Stimulated activated CD8-positive, alpha-beta memory T cell treated with anti-CD3 and anti-CD28 coated beads, Interleukin-7, amount 100 ng/mL, for 4 hours (primary cell): ENCODE measurements around the gene CPAMD8.
"Not testable (repeated sequence)": the region's sequence is repeated elsewhere in the genome, so short reads cannot be mapped to it uniquely, and the experiment has no call there.

Experiments used
- DNase-seq, 2 donors: peaks; one replicate each; pipeline ENCODE4 v3.0.0-alpha.2; 2020; ENCODE audit warnings: low read depth in 2 of 2

The CPAMD8 gene

DNA sequence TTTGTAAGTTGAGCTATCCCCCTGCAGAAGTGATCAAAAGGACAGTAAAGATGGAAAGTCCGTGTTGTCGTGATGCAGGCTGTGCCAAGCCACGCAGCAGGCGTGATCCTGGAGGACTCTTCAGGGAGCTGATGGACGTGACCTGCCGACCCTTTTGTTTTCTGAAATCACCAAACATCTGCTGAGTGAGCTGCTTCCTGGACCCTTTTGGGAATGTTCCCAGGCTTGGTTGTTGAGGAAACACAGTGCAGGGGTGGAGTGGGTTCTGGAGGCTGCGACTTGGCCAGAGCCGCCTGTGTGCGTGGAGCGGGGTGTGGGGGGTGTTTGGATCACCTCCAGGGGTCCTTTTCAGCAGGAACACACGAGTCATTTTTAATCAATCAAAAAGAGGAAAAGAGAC lies 15.4 kb upstream of the CPAMD8 start:
- no peak for DNase-seq

DNA sequence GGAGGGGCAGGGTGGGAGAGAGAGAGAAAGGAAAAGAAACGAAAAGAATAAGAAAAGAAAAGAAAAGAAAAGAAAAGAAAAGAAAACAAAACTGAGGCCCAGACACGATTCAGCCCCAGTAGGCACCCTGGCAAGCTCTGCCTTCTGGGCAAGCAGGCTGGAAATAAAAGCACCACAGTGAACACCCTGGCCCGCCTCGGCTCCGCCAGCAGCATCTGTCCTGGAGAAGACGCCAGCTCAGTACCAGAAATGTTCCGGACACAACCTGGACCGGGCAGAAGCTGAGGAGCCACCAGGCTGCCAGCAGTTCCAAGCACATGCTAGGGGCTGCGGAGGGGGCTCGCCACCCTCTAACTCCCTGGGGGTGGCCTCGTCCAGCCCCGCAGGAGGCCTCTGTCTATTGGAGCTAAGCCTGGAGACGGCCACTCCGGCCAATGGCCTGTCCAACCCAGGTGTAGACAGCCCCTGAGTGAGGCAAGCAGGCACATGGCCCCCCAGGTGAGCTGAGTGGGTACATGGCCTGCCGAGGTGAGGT lies 11.4 kb upstream of the CPAMD8 start:
- no peak for DNase-seq

GRCh38 chr19:17037184-17037583 lies 10.6 kb upstream of the CPAMD8 start:
- DNase-seq: no peak

GRCh38 chr19:17036640-17037039 lies 10.0 kb upstream of the CPAMD8 start:
- DNase-seq: no peak

GRCh38 chr19:17035842-17036424 lies 9.3 kb upstream of the CPAMD8 start:
- no peak for DNase-seq

DNA sequence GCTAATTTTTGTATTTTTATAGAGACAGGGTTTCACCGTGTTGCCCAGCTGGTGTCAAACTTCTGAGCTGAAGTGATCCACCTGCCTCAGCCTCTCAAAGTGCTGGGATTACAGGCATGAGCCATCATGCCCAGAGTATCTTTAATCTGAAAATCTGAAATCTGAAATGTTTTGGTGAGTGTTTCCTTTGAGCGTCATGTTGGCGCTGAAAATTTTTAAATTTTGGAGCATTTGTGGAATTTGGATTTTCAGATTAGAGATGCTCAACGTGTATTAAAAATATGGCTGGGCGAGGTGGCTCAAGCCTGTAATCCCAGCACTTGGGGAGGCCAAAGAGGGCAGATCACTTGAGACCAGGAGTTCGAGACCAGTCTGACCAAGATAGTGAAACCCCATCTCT lies 5.1 kb upstream of the CPAMD8 start:
- DNase-seq: no peak

- no peak for DNase-seq
These were observed 945 bp upstream of the CPAMD8 start for GRCh38 chr19:17027535-17027975.

- no peak for DNase-seq
These were observed 485 bp downstream of the CPAMD8 start for GRCh38 chr19:17025991-17026658.

DNA sequence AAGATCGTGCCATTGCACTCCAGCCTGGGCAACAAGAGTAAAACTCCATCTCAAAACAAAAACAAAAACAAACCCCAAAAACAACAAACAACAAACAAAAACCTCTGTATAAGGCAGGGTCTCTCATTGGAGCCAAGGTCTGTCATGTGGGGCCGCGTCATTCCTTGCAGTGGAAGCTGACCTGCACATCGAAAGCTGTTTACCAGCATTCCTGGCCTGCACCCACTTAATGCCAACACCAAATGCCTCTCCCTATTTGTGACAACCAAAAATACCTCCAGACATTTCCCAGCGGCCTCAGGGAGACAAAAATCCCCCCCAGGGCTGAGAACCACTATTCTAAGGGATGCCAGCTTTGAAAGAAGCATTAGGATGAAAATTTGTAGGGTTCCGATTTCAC lies 1.2 kb downstream of the CPAMD8 start:
- no peak for DNase-seq

- DNase-seq: not testable (repeated sequence)
These were observed 1.7 kb downstream of the CPAMD8 start for GRCh38 chr19:17024941-17025340.

GRCh38 chr19:17023805-17024204 lies 2.8 kb downstream of the CPAMD8 start:
- no peak for DNase-seq

- no peak for DNase-seq
These were observed 3.9 kb downstream of the CPAMD8 start for GRCh38 chr19:17022738-17023137.

DNA sequence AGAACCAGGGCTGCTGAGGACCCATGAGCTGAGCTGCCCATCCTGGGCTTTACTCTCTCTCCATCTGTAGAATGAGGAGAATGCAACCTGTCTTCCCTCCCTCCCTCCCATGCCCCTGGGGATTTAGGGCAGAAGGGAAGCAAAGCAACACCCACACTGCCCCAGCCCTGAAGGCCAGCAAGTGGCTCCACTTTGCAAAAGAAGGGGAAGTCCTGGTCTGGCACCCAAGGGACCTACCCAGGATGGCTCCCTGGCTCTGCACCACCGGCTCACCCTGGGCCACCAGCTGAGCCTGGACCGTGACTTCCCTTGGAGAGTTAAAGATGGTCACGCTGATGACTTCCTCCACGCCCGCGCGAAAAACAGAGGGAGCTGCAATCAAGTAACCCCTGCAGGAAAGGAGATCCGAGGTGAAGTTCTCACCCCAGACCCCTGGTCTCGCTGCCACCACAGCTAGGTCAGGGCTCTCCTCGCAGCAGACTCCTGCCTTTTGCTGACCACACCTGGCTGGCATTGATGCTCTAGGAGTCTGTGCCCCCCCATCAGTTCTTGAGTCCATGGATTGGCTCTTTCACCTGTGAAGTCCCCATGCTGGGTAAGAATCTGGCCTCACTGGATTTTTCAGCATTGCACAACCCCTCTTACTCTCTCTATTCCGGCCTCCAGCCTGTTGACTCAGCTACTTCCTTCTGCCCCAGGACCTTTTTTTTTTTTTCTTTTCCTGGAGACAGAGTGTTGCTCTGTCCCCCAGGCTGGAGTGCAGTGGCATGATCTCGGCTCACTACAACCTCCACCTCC lies 4.6 kb downstream of the CPAMD8 start:
- no peak for DNase-seq

- no peak for DNase-seq
These were observed 5.3 kb downstream of the CPAMD8 start for GRCh38 chr19:17021328-17021727.

GRCh38 chr19:17020823-17021222 lies 5.8 kb downstream of the CPAMD8 start:
- DNase-seq: no peak

GRCh38 chr19:17020385-17020784 lies 6.2 kb downstream of the CPAMD8 start:
- no peak for DNase-seq

- not testable (repeated sequence) for DNase-seq
These were observed 12.3 kb downstream of the CPAMD8 start for GRCh38 chr19:17014212-17014861.

GRCh38 chr19:17011485-17011884 lies 15.1 kb downstream of the CPAMD8 start:
- DNase-seq: no peak

GRCh38 chr19:17006579-17006978 lies 20.0 kb downstream of the CPAMD8 start:
- no peak for DNase-seq

DNA sequence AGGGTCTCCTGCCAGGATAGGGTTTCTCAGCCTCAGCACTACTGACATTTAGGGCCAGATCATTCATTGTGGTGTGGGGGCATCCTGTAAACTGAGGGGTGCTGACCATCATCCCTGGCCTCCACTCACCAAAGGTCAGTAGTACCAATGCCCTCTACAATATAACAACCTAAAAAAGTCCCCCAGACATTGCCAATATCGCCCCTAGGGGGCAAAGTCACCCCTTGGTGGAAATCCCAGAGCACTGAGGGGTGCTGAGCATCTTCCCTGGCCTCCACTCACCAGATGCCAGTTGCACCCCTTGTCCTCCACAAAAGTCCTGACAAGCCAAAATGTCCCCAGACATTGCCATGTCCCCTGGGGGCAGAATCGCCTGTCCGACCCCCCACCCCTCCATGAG lies 21.6 kb downstream of the CPAMD8 start:
- DNase-seq: no peak

DNA sequence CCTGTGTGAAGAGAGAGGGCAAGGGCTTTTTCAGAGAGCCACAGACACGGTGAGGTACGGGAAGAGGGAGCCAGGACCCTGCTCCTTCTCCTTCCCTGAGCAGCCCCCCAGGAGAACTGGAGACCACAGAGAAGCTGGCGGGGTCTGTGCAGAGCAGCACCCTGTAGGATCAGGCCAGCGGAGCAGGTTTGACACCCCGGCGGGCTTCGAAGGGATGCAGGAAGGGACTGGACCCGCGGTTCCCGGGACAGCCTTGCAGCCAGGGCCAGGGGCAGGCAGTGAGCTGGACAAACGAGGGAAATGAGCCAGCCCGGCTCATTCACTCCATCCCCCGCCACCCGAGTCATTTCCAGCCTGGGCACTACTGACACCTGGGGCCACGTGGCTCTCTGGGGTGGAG lies 22.2 kb downstream of the CPAMD8 start:
- DNase-seq: no peak

DNA sequence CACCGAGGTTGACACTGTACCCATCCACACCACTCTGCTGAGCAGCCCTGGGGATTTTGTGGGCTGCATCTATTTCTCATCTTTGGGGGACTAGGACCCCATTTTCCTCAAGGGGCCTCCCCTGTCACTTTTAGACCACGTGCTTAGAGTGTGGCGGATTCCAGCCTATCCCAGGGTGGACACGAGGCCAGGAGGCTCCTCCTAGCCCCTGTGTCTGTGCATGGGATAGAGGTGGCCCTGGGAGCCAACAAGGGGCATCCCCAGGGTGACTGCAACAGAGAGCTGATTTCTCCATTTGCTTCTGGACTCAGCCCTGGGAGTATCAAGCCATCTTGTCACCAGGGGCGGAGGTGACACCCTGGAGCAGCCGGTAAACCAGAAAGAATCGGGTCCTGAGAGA lies 24.2 kb downstream of the CPAMD8 start:
- DNase-seq: no peak
